Activated T-cell treated with anti-CD3 and anti-CD28 coated beads, Interleukin-2, amount 50 U/mL, for 24 hours (primary cell): ENCODE data around the gene PLS1.
"Not testable (repeated sequence)": the region's sequence is repeated elsewhere in the genome, so short reads cannot be mapped to it uniquely, and the experiment has no call there.

Experiments used
- DNase-seq: peaks from one replicate; pipeline ENCODE4 v3.0.0-alpha.2; 2020
- H3K27ac Mint-ChIP-seq: 2 replicates; pipeline ENCODE4 v1.8.0; 2020; ENCODE audit warnings: mild to moderate bottlenecking, mixed read lengths
- H3K27me3 Mint-ChIP-seq: 2 replicates; pipeline ENCODE4 v1.8.0; 2020; ENCODE audit warnings: mixed read lengths
- H3K36me3 Mint-ChIP-seq: 2 replicates; pipeline ENCODE4 v1.8.0; 2020; ENCODE audit warnings: low read depth, mixed read lengths
- H3K4me1 Mint-ChIP-seq: 2 replicates; pipeline ENCODE4 v1.8.0; 2020; ENCODE audit warnings: low read depth, mixed read lengths
- H3K4me3 Mint-ChIP-seq: 2 replicates; pipeline ENCODE4 v1.8.0; 2020; ENCODE audit warnings: mild to moderate bottlenecking, moderate library complexity, mixed read lengths
- H3K9me3 Mint-ChIP-seq: 2 replicates; pipeline ENCODE4 v1.8.0; 2020; ENCODE audit warnings: mixed read lengths

PLS1 gene

DNA sequence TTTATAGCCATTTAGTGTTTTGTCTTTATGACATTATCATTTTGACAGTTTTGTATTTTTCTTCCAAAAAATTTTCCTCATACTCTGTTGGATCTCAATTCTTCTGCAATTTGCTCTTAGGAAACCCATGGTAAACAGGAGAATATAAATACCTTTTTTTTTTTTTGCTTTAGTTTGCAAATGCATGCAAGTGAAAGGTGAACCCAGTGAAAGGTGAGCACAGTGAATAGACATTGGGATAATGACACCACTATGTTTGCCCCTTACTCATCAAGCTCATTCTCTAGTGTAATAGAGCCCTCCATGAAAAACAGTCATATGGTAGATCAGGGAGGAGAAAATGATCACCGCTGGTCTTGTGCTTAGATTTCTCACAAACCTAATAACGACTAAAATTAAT, 68.6 kb downstream of the PLS1 start:
- no peak overlapping the region for H3K27ac Mint-ChIP-seq
- no peak for DNase-seq

DNA sequence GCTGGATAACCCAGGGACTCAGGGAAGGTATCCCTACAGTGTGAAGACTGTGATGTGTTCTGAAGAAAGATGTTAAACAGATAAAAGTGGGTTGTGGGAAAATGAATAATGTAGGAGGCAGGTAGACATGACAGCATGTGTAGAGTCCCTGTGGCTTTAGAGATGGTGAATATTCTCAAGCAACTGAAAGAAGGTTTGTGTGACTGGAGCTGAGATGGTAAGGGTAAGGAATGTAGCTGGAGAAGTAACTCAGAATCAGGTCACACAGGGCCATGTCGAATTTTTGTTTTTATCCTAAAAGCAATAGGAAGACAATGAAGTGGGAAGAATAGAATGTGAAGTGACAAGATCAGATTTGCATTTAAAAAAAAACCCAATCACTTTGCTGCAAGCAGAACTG, 73.9 kb downstream of the PLS1 start:
- no peak overlapping the region for H3K4me3 Mint-ChIP-seq
- H3K27me3 Mint-ChIP-seq, result no peaks in the 10 kb centered on the region
- no peaks in the 10 kb centered on the region for H3K9me3 Mint-ChIP-seq
- H3K36me3 Mint-ChIP-seq, result no peaks in the 10 kb centered on the region
- H3K27ac Mint-ChIP-seq, result no peak overlapping the region
- no peak for DNase-seq
- H3K4me1 Mint-ChIP-seq, result no peaks in the 10 kb centered on the region

More for the DNA sequence above, 68.6 kb downstream of the PLS1 start:
- no peaks in the 10 kb centered on the region for H3K9me3 Mint-ChIP-seq
- H3K4me1 Mint-ChIP-seq, result no peaks in the 10 kb centered on the region
- H3K4me3 Mint-ChIP-seq, result no peak overlapping the region
- H3K36me3 Mint-ChIP-seq, result no peaks in the 10 kb centered on the region
- H3K27me3 Mint-ChIP-seq, result no peaks in the 10 kb centered on the region

DNA sequence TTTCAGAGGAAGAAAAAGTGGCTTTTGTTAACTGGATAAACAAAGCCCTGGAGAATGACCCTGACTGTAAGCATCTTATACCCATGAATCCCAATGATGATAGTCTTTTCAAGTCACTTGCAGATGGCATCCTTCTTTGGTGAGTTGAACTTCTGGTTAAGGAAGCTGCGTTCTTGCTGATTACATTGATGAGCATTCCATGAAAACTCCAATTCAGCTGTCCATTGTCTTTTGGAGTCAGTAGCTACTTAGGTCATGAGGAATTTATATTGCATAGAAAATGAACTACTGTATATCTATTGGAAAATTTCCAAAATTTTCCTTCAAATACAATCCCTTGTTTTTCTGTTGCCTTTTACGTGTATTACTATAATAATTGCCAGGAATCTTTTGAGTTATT, 80.0 kb downstream of the PLS1 start:
- no peaks in the 10 kb centered on the region for H3K4me1 Mint-ChIP-seq
- H3K9me3 Mint-ChIP-seq, result no peaks in the 10 kb centered on the region
- no peak overlapping the region for H3K4me3 Mint-ChIP-seq
- no peak overlapping the region for H3K27ac Mint-ChIP-seq
- DNase-seq, result no peak
- H3K27me3 Mint-ChIP-seq, result no peaks in the 10 kb centered on the region
- H3K36me3 Mint-ChIP-seq, result peaks cover 2% of the 10 kb centered on the region

DNA sequence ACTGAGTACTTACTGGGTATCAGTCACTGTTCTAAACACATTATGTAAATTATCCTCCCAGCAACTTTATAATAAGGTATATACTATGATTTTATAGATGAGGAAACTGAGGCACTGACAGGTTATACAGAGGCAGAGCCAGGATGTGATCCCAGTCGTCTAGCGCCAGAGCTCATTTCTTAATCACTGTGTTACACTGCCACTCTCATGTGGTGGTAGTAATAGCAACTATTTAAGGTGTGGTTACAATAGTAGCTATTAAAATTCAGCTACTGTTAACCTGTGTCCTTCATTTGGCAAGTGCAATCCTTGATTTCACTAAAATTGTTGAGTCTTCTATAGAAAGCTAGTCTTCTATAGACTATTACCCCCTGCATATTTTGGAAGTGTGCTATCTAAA, 84.5 kb downstream of the PLS1 start:
- H3K4me3 Mint-ChIP-seq, result no peak overlapping the region
- no peak for DNase-seq

DNA sequence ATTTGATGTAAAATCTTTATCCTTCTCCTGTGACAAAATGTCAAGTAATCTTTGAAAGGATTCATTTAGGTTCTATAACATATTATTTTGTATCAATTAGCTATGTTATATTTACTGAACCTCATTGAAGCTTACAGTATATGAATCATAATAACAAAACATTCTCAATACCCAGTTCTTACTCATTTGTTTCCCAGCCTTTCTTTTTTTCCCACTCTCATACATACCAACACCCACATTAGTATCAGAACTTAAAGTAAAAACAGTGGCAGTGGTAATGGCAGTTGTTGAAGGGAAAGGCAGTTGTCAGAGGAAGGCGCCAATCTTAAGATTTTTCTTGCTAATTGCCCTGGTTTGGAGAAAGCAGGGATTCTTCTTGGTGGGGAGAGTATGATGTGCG, 94.4 kb downstream of the PLS1 start:
- Mint-ChIP-seq H3K27me3 (no peaks in the 10 kb centered on the region), H3K4me1 (peaks cover 4% of the 10 kb centered on the region), H3K27ac (no peak overlapping the region), H3K4me3 (no peak overlapping the region), H3K36me3 (no peaks in the 10 kb centered on the region), H3K9me3 (no peaks in the 10 kb centered on the region)
- DNase-seq, result no peak

More for the DNA sequence above, 84.5 kb downstream of the PLS1 start:
- H3K27ac Mint-ChIP-seq, result no peak overlapping the region
- H3K36me3 Mint-ChIP-seq, result peaks cover 2% of the 10 kb centered on the region
- no peaks in the 10 kb centered on the region for H3K9me3 Mint-ChIP-seq
- H3K27me3 Mint-ChIP-seq, result no peaks in the 10 kb centered on the region
- no peaks in the 10 kb centered on the region for H3K4me1 Mint-ChIP-seq

DNA sequence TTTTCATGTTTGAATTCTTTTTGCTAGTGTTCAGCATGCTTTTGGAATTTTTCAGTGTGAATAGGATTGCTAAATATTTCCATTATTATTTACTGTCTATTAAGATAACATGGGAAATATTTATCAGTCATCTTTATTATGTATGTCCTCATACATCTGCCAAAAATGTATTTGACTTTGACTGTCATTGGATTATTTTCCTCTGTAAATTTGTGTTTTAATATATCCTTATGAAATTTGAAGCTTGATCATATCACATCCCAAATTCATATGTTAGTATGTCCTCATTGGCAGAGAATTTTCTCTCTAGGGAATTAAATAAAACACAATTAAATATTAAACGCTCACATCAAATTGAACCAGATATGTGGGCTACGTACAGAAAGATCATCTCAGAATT, 95.3 kb downstream of the PLS1 start:
- no peaks in the 10 kb centered on the region for H3K9me3 Mint-ChIP-seq
- no peaks in the 10 kb centered on the region for H3K36me3 Mint-ChIP-seq

DNA sequence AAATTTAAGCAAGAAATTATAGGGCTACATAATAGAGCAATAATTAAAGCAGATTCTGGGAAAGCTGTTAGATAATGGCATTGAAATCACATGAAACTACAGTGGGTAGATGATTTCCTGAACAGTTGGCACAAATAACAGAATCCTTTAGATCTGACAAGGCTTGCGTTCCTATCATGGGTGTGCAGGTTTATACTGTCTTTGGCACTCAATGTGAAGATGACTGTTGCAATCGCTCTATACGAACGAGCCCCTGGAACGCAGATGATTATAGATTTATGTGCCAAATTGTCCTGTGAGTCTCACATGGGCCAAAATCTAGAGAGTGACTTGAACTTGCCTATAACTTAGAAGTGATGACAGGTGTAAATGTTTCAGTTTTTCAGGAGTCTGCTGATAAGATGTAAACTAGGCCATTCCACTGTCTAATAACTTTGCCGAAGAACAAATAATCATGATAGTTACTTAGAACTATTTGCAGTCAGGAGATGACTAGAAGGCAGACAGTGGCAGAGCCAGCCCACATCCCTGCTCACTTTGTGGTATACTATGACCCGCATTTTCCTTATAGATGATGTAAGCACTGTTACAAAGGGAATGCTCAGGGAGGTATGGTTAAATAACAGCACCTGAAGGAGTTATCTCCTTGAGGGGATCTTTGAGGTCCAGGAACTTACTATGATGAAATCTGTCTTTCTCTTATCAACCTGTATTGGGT, 97.1 kb downstream of the PLS1 start:
- peaks cover 4% of the 10 kb centered on the region for H3K4me1 Mint-ChIP-seq
- H3K27ac Mint-ChIP-seq, result no peak overlapping the region
- no peaks in the 10 kb centered on the region for H3K9me3 Mint-ChIP-seq
- no peaks in the 10 kb centered on the region for H3K36me3 Mint-ChIP-seq
- H3K27me3 Mint-ChIP-seq, result no peaks in the 10 kb centered on the region
- DNase-seq, result no peak
- no peak overlapping the region for H3K4me3 Mint-ChIP-seq

More for the DNA sequence above, 95.3 kb downstream of the PLS1 start:
- Mint-ChIP-seq H3K4me1 (peaks cover 4% of the 10 kb centered on the region), H3K27ac (no peak overlapping the region), H3K4me3 (no peak overlapping the region), H3K27me3 (no peaks in the 10 kb centered on the region)
- DNase-seq, result no peak

DNA sequence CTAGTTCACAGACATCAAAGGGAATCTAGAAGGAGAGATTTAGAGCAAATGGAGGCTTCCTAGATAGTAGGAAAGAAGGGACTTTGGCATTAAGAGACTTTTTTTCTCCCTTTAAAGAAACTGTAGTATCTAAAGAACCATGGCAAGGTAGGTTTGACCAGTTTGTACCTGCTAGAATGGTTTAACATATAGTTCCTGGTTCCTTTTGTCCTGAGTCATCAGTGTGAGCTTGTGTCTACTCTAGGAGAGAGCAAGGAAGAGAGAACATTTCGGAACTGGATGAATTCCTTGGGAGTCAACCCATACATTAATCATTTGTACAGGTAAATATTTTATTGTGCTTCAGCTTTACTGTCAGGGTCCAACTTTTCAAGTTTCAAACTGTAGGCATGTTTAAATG, 98.0 kb downstream of the PLS1 start:
- peaks cover 4% of the 10 kb centered on the region for H3K4me1 Mint-ChIP-seq
- DNase-seq, result no peak
- no peak overlapping the region for H3K27ac Mint-ChIP-seq
- no peaks in the 10 kb centered on the region for H3K36me3 Mint-ChIP-seq
- H3K4me3 Mint-ChIP-seq, result no peak overlapping the region
- no peaks in the 10 kb centered on the region for H3K9me3 Mint-ChIP-seq
- H3K27me3 Mint-ChIP-seq, result no peaks in the 10 kb centered on the region

DNA sequence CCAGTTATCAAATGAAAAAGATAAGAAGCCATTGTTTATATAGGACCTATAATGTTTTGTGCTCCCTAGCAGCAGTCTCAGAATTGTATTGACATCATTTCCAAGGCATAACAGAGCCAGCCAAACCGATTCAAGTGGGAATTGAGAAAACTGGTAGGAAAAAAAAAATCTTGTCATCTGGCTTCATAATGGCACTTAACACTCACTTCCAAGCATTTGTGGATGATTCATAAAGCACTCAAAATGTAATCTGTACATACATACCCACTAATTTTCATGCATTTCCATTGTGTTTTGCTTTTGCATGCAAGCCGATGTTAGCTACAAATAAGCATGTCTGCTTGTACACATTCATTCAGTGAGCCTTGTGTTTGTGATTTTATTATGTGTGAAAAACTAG, 109.0 kb downstream of the PLS1 start:
- Mint-ChIP-seq H3K27ac (no peak overlapping the region), H3K4me3 (no peak overlapping the region), H3K9me3 (no peaks in the 10 kb centered on the region), H3K36me3 (no peaks in the 10 kb centered on the region), H3K4me1 (peaks cover 6% of the 10 kb centered on the region), H3K27me3 (no peaks in the 10 kb centered on the region)
- no peak for DNase-seq

DNA sequence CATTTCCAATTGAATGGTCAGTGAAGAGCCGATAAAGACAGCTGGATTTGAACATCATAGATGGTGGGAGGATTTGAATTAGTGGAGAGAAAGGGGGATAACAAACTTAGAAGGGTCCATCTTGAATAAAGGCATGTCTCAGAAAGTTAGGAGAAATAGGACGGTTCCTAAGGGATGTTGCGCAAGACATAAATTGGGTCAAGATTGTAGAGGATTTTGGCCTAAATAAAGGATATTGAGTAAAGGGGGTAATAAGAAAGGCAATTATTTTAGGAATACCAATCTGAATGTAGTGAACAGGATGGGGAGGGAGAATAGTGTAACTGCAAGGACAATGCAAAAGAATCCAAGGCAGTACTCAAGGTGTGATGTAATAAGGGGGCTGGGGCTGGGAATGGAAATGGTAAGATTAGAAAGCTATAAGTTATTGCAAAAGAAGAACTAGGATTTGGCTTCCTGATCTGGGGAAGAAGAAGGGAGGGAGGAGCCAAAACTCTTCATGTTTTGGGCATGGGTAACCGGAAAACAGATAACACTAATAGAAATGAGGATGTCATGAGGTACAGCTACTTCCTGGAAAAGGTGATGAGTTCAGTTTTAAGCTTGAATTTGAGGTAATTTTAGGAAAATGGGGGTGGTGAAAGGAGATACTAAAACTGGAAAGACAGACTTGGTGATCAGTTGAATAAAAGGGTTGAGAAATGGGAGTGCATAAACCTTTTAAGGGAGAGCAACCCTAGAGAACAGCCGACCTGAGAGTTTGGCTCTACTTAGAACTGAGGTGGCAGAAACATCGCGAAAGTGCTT, 110.3 kb downstream of the PLS1 start:
- DNase-seq, result no peak
- Mint-ChIP-seq H3K4me3 (no peak overlapping the region), H3K9me3 (no peaks in the 10 kb centered on the region), H3K4me1 (peaks cover 6% of the 10 kb centered on the region), H3K27ac (no peak overlapping the region), H3K27me3 (no peaks in the 10 kb centered on the region), H3K36me3 (no peaks in the 10 kb centered on the region)

DNA sequence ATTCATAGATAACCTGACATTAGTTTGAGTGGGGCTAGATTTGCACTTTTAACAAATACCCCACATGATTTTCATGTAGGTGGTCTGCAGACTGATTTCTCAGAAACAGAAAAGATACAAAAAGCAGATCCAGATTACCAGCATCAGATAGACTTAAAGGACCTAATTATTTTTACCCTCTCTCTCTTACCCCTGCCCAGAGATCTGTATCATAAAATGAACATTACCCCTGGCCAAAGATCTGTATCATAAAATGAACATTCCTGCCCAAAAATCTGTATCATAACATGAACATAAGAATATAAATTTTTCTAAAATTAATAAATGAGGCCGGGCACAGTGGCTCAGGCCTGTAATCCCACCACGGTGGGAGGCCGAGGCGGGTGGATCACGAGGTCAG, 113.0 kb downstream of the PLS1 start:
- Mint-ChIP-seq H3K27ac (no peak overlapping the region), H3K4me3 (no peak overlapping the region), H3K27me3 (no peaks in the 10 kb centered on the region), H3K36me3 (no peaks in the 10 kb centered on the region), H3K4me1 (peaks cover 6% of the 10 kb centered on the region), H3K9me3 (no peaks in the 10 kb centered on the region)
- DNase-seq, result no peak

DNA sequence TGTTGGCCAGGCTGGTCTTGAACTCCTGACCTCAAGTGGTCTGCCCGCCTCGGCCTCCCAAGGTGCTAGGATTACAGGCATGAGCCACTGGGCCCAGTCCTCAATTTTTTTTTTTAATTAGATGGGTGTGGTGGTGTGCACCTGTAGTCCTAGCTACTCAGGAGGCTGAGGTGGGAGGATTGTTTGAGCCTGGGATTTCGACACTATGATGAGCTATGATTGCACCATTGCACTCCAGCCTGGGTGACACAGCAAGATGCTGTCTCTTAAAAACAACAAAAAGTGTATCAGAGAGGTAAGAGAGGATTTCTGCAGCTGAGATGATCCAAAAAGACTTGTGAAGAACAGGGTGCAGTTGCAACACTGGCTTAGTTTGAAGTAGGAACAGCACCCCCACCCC, 118.7 kb downstream of the PLS1 start:
- not testable (repeated sequence) for H3K36me3 Mint-ChIP-seq, H3K4me1 Mint-ChIP-seq, H3K9me3 Mint-ChIP-seq, H3K27ac Mint-ChIP-seq, H3K4me3 Mint-ChIP-seq, DNase-seq
- peaks cover 34% of the 10 kb centered on the region for H3K27me3 Mint-ChIP-seq

DNA sequence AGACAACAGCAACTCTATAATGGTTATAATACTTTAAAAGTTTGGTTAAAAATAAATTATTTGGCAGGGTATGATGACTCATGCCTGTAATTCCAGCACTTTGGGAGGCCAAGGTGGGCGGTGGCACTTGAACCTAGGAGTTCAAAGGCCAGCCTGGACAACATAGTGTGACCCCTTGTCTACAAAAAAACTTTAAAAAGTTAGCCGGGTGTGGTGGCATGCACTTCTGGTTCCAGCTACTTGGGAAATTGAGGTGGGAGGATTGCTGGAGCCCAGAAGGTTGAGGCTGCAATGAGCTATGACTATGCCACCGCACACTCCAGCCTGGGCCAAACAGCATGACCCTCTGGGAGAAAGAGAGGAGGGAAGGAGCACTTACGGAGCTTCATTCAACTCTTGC, 119.9 kb downstream of the PLS1 start:
- H3K9me3 Mint-ChIP-seq, result no peaks in the 10 kb centered on the region
- no peaks in the 10 kb centered on the region for H3K36me3 Mint-ChIP-seq
- H3K4me1 Mint-ChIP-seq, result no peaks in the 10 kb centered on the region
- no peak overlapping the region for H3K27ac Mint-ChIP-seq
- no peak for DNase-seq
- H3K4me3 Mint-ChIP-seq, result no peak overlapping the region
- H3K27me3 Mint-ChIP-seq, result peaks cover 44% of the 10 kb centered on the region

DNA sequence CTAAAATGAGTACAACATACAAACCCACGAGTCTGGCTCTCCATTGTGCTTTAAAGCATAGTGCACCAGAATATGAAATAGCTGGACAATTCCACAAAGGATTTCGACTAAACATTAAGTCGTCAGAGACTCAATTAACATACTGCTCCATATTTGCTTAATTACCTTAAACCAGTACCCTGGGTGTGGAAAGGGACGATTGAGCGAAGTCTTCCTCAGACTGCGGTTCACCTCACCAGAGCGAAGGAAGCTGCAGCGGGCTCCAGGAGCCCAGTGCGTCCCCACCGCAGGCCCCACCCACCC, 127.4 kb downstream of the PLS1 start:
- H3K36me3 Mint-ChIP-seq, result peaks cover 4% of the 10 kb centered on the region
- peaks cover 12% of the 10 kb centered on the region for H3K4me1 Mint-ChIP-seq
- DNase-seq, result no peak
- no peaks in the 10 kb centered on the region for H3K9me3 Mint-ChIP-seq
- H3K27ac Mint-ChIP-seq, result no peak overlapping the region
- H3K27me3 Mint-ChIP-seq, result peaks cover 50% of the 10 kb centered on the region
- peak overlapping the region; percentile 85 for H3K4me3 Mint-ChIP-seq

DNA sequence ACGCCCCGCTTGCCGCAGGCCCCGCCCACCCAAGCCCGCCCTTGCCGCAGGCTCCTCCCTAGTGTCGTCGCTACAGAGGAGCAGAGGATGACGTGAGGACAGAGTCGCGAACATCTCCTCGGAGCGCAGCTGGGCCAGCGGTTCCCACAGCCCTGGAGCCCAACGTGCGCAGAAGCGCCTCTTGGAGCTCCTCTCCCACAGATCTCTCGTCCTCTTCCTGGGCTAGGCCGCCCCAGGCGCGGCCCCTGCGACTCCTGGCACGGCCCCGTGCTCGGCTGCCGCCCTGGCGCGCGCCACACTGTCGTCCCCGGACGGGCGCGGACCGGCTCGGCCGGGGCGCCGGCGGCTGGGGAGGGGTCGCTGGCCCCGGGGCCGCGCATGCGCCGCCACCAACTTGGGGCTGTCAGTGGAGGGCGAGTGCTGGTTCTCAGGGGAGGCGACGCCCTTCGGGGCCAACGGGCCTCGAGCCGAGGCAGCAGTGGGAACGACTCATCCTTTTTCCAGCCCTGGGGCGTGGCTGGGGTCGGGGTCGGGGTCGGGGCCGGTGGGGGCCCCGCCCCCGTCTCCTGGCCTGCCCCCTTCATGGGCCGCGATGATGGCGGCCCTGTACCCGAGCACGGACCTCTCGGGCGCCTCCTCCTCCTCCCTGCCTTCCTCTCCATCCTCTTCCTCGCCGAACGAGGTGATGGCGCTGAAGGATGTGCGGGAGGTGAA, 127.9 kb downstream of the PLS1 start, which contains the start of gene TRPC1:
Gene TRPC1 (plus strand): TSS at position 67 of the 714 bp plus-strand sequence. CDS start 526 bp downstream, at position 593.
- Mint-ChIP-seq H3K4me1 (peaks cover 12% of the 10 kb centered on the region), H3K9me3 (no peaks in the 10 kb centered on the region), H3K4me3 (peak within 1 kb of the TSS; percentile 85), H3K27me3 (peaks cover 45% of the 10 kb centered on the region), H3K36me3 (peaks cover 4% of the 10 kb centered on the region), H3K27ac (peak within 1 kb of the TSS; percentile 92)
- DNase-seq, result peak; percentile 85
